HepG2 (cell line): ENCODE measurements around the gene CD84. TPM values are rescaled to one million over a fixed set of nuclear protein-coding genes. Genes with fewer than 3 reads are reported as not detected.

Experiments
- ATAC-seq: fragments of 200-7000 bp; cut with Tn5 transposase; 3 replicates; pipeline ENCODE4 v1.9.1; 2020; ENCODE audit warnings: mild to moderate bottlenecking, moderate library complexity
- BruUV-seq: library from RNA; stranded (reverse); fragments of 400-500 nt; replicated peaks from 2 replicates; lab custom pipeline; 2021; lab: Mats Ljungman, UMichigan
- CTCF ChIA-PET: fragments of 300-600 bp; formaldehyde crosslinking; extraction: SDS; loops from one replicate; lab custom pipeline; 2021; ENCODE audit warnings: low total read pairs, inconsistent platforms, low intra/inter-chr PET ratio; lab: Yijun Ruan, JAX
- POLR2A ChIA-PET: fragments of 350-600 bp; sonication (Branson Sonifier 250); formaldehyde crosslinking; loops from one replicate; lab custom pipeline; 2020; ENCODE audit warnings: antibody characterized with exemption, inconsistent platforms; lab: Yijun Ruan, JAX
- DNase-seq: peaks from one replicate; pipeline ENCODE4 v3.0.0-alpha.2; 2015; ENCODE audit warnings: low spot score
- FAIRE-seq: peaks from 3 replicates; lab custom pipeline; 2011; peaks lifted over from hg19 to GRCh38; lab: Jason Lieb, UNC
- H2AFZ ChIP-seq: one replicate; pipeline ENCODE4 v1.6.1; 2011; ENCODE audit warnings: low read length, inconsistent platforms
- H3K27ac ChIP-seq: fragments of 300-600 bp; 3 replicates; pipeline ENCODE4 v1.8.0; 2011; ENCODE audit warnings: mixed run types, mild to moderate bottlenecking, mixed read lengths, low read length, inconsistent platforms; ENCODE audit not compliant: insufficient read depth; ENCODE audit errors: extremely low read length
- H3K27me3 ChIP-seq, 2 experiments: fragments of 200-600 bp in 1 of 2; 2 replicates in 1 of 2; 3 replicates in 1 of 2; pipeline versions ENCODE4 v1.6.0 to v1.8.0; 2011; ENCODE audit warnings: low read length in 2 of 2, mild to moderate bottlenecking in 2 of 2, moderate library complexity in 2 of 2, inconsistent platforms in 1 of 2; ENCODE audit not compliant: insufficient read depth in 2 of 2, control insufficient read depth in 1 of 2
- H3K36me3 ChIP-seq, 2 experiments: fragments of 200-600 bp in 1 of 2; replicated peaks in 1 of 2; 2 replicates in 1 of 2; 3 replicates in 1 of 2; pipeline versions ENCODE4 v1.5.1 to v1.8.0; 2011; ENCODE audit warnings: low read length in 2 of 2, inconsistent platforms in 1 of 2; ENCODE audit not compliant: insufficient read depth in 2 of 2, control insufficient read depth in 1 of 2
- H3K4me1 ChIP-seq: 2 replicates; pipeline ENCODE4 v1.5.1; 2012; ENCODE audit warnings: low read length, inconsistent platforms; ENCODE audit not compliant: insufficient read depth
- H3K4me2 ChIP-seq: 2 replicates; pipeline ENCODE4 v1.6.0; 2011; ENCODE audit warnings: low read depth, low read length, inconsistent platforms
- H3K4me3 ChIP-seq, 3 experiments: fragments of 200-600 bp in 1 of 3; sonication (generic), shearing (Covaris generic) in 1 of 3; replicated peaks in 1 of 3; 2 replicates each; pipeline ENCODE4 v1.5.1; 2011 to 2016; ENCODE audit warnings: low read length in 3 of 3, inconsistent platforms in 2 of 3, low read depth in 2 of 3, mild to moderate bottlenecking in 2 of 3, control low read depth in 1 of 3, mixed read lengths in 1 of 3; ENCODE audit not compliant: insufficient read depth in 1 of 3
- H3K79me2 ChIP-seq: one replicate; pipeline ENCODE4 v1.6.1; 2011; ENCODE audit warnings: low read length, inconsistent platforms; ENCODE audit not compliant: insufficient read depth
- H3K9ac ChIP-seq: 2 replicates; pipeline ENCODE4 v1.6.0; 2011; ENCODE audit warnings: mild to moderate bottlenecking, low read depth, low read length, inconsistent platforms; ENCODE audit not compliant: insufficient read depth
- H3K9me3 ChIP-seq: 2 replicates; pipeline ENCODE4 v1.5.1; 2012; ENCODE audit warnings: mild to moderate bottlenecking, low read length
- H4K20me1 ChIP-seq: 2 replicates; pipeline ENCODE4 v1.6.0; 2011; ENCODE audit warnings: inconsistent platforms, mild to moderate bottlenecking, low read length, moderate library complexity; ENCODE audit not compliant: insufficient read depth
- DR1 ChIP-seq: sonication (generic); formaldehyde crosslinking; IDR thresholded peaks from 2 replicates; pipeline ENCODE4 v1.8.0; 2021; ENCODE audit warnings: mild to moderate bottlenecking, missing genetic modification reagents, inconsistent platforms
- ELF1 ChIP-seq: sonication (generic); formaldehyde crosslinking; IDR thresholded peaks from 2 replicates; pipeline ENCODE4 v1.4.0; 2020; ENCODE audit warnings: missing genetic modification reagents
- ERF ChIP-seq: IDR thresholded peaks from 2 replicates; pipeline ENCODE4 v1.6.1; 2018; ENCODE audit warnings: missing biosample characterization, missing genetic modification reagents
- IRF2 ChIP-seq: IDR thresholded peaks from 2 replicates; pipeline ENCODE4 v1.6.1; 2018; ENCODE audit warnings: missing genetic modification reagents, missing compliant biosample characterization
- KAT8 ChIP-seq: IDR thresholded peaks from 2 replicates; pipeline ENCODE4 v1.6.1; 2016; ENCODE audit warnings: missing genetic modification reagents, missing compliant biosample characterization
- NR1H2 ChIP-seq: sonication (generic); formaldehyde crosslinking; IDR thresholded peaks from 2 replicates; pipeline ENCODE4 v1.8.1; 2022; ENCODE audit warnings: low read depth, missing genetic modification reagents, borderline replicate concordance
- RNF2 ChIP-seq: fragments of 450-650 bp; conservative IDR thresholded peaks from 2 replicates; pipeline ENCODE4 v1.6.1; 2016; ENCODE audit warnings: low read depth
- SOX6 ChIP-seq, 2 experiments: fragments of 450-650 bp in 1 of 2; sonication (generic) in 1 of 2; formaldehyde crosslinking in 1 of 2; IDR thresholded peaks; 2 replicates each; pipeline versions ENCODE4 v1.4.0 to v1.6.1; 2017 to 2020; ENCODE audit warnings: antibody characterized with exemption in 1 of 2, mild to moderate bottlenecking in 1 of 2, missing genetic modification reagents in 1 of 2
- TBP ChIP-seq: sonication (generic); formaldehyde crosslinking; IDR thresholded peaks from 2 replicates; pipeline ENCODE4 v1.5.0; 2020; ENCODE audit warnings: missing genetic modification reagents
- ZNF296 ChIP-seq: sonication (generic); formaldehyde crosslinking; conservative IDR thresholded peaks from 2 replicates; pipeline ENCODE4 v1.5.0; 2020; ENCODE audit warnings: mild to moderate bottlenecking, missing genetic modification reagents
- ZNF317 ChIP-seq: sonication (generic); formaldehyde crosslinking; IDR thresholded peaks from 2 replicates; pipeline ENCODE4 v1.5.0; 2020; ENCODE audit warnings: mild to moderate bottlenecking, missing genetic modification reagents
- ZNF329 ChIP-seq: sonication (generic); formaldehyde crosslinking; IDR thresholded peaks from 2 replicates; pipeline ENCODE4 v1.9.0; 2021; ENCODE audit warnings: low read depth, mild to moderate bottlenecking, missing genetic modification reagents
- ZNF367 ChIP-seq: sonication (generic); formaldehyde crosslinking; IDR thresholded peaks from 2 replicates; pipeline ENCODE4 v1.4.0; 2020; ENCODE audit warnings: missing genetic modification reagents, borderline replicate concordance
- ZNF619 ChIP-seq: sonication (generic); formaldehyde crosslinking; IDR thresholded peaks from 2 replicates; pipeline ENCODE4 v1.4.0; 2020; ENCODE audit warnings: mild to moderate bottlenecking, missing genetic modification reagents
- WGBS: methylation state at CpG from one replicate; pipeline ENCODE4 v1.1.6; 2017; ENCODE audit warnings: low lambda C conversion rate; 5-methylcytosine and 5-hydroxymethylcytosine counted together
- in situ Hi-C: cut with HindIII; loops from 2 replicates; pipeline ENCODE4 v1.10.0; 2017; ENCODE audit warnings: low pct_unique_long_range_greater_than_20kb; ENCODE audit not compliant: extremely low pct_ligation_motif_present
- intact Hi-C: fragments of 100-400 bp; cut with micrococcal nuclease; formaldehyde crosslinking; loops from one replicate; pipeline ENCODE4 v1.10.0; 2022; ENCODE audit not compliant: unreplicated experiment
- polyA plus RNA-seq, 8 experiments: library from polyadenylated mRNA; depleted of rRNA in 3 of 8; stranded (reverse) in 7 of 8; unstranded in 1 of 8; fragments of >200 nt; fragmentation: Illumina TruSeq in 4 of 8; extraction: Trizol in 4 of 8; gene quantifications; 2 replicates each; pipeline versions ENCODE4 v1.2.1 to v1.2.3, GENCODE V29; 2011 to 2016; ENCODE audit warnings: low read depth in 4 of 8, missing spikeins in 1 of 8, mixed read lengths in 1 of 8; ENCODE audit not compliant: insufficient read depth in 1 of 8
- total RNA-seq, 5 experiments: library from RNA; depleted of rRNA; stranded (reverse); fragments of >200 nt; fragmentation: Illumina TruSeq; extraction: Trizol; gene quantifications; 2 replicates each; pipeline ENCODE4 v1.2.3, GENCODE V29; 2016; ENCODE audit warnings: low read depth in 1 of 5
- TF ChIP-seq, protein P1 (sequence below): sonication (generic); formaldehyde crosslinking; IDR thresholded peaks from 2 replicates; pipeline ENCODE4 v1.5.0; 2020; ENCODE audit warnings: missing genetic modification reagents

CD84 gene
- total and polyA plus RNA-seq, 2 of the 13 experiments (the other 11 are each of a cell fraction or from before 2014, with no cell fraction given), result not detected

DNA sequence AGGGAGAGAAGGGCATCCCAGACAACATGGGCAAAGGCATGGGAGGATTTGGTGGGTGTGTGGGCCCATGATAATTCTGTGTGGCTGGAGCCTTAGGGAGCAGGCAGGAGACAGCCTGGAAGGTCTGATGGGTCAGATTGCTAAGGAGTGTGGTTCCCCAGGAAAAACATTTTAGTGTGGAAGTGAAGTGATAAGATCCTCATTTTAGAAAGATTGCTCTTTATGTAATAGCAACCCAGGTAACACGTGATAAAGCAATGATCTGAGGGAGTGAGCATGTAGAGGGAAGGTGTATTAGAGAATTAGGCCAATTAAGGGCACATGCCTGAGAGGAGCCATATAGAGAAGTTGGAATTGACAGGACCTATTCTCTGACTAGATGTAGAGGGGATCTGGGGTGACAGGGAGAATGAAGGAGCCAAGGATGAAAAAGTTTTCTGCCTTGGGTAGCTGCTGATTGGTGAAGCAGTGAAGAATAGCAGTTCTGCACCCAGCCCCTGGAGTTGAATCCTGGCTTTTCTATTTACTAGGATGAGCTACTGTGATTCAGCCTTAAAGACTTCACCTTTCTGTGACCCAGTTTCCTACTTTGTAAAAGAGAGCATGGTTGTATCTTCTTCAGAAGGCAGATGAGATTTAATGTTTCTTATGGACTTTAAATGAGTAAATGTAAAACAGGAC, 37.5 kb downstream of the CD84 start:
- no peak for ATAC-seq
- Histone ChIP-seq H3K4me1 (peaks cover 53% of the 10 kb centered on the region), H3K4me3 (no peak overlapping the region), H3K9me3 (no peaks in the 10 kb centered on the region), H3K79me2 (no peaks in the 10 kb centered on the region), H4K20me1 (no peaks in the 10 kb centered on the region), H3K9ac (no peak overlapping the region), H3K27ac (no peak overlapping the region), H2AFZ (no peak overlapping the region), H3K27me3 (no peaks in the 10 kb centered on the region)
- intact Hi-C loops, result no loop called here
- POLR2A ChIA-PET, result no interaction called here
- DNase-seq, result no peak
- FAIRE-seq, result no peak
- CTCF ChIA-PET, result no interaction called here
- in situ Hi-C loops, result no loop called here
- BruUV-seq, result no TSS peak
- TF ChIP-seq RNF2 (no peak), ZNF619 (no peak), KAT8 (CRISPR knock-in tag) (no peak), ZNF329 (CRISPR knock-in tag) (no peak), ZNF317 (CRISPR knock-in tag) (no peak), SOX6 (IDR thresholded peaks at IDR 0.05) (no peak), SOX6 (CRISPR knock-in tag; IDR thresholded peaks at IDR 0.05) (no peak), NR1H2 (no peak)
- TF ChIP-seq, protein P1, sequence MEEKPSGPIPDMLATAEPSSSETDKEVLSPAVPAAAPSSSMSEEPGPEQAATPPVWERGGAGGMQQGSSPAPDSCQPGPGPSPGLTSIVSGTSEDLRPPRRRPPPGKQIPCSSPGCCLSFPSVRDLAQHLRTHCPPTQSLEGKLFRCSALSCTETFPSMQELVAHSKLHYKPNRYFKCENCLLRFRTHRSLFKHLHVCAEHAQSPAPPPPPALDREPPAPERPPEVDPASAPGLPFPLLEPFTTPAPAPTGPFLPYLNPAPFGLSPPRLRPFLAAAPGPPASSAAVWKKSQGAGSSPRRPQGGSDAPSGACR, result no peak
- TF ChIP-seq, all 625 proteins: peak for 0
- Histone ChIP-seq H3K36me3 (no peaks in the 10 kb centered on the region), H3K4me2 (no peak overlapping the region)
- WGBS, result 13% methylated on average over 1 of the region's 1 CpG

DNA sequence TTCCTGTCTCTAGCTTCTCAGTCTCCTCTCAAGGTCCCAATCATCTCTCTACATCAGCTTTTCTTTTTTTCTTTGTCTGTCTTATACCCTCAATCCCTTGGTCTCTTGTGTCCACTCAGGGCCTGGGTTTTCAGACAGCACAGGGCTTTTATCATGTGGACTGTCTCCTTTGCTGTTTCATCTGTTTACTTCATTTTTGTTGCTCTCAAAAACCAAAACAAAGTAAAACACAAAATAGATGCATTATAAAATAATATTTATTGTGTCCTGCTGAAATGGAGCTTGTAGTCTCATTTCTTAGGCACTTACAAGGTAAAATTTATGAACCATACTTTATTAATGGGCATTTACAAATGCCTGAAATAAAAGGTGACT, 38.5 kb downstream of the CD84 start:
- ATAC-seq, result no peak
- TF ChIP-seq IRF2 (CRISPR knock-in tag) (no peak), TBP (no peak), ERF (no peak), ZNF296 (no peak), ELF1 (CRISPR knock-in tag) (no peak), DR1 (CRISPR knock-in tag) (no peak), ZNF367 (no peak)

More for the DNA sequence above, 38.5 kb downstream of the CD84 start:
- POLR2A ChIA-PET, result no interaction called here
- H3K9me3 ChIP-seq, result no peaks in the 10 kb centered on the region
- intact Hi-C loops, result no loop called here
- H3K27ac ChIP-seq, result no peak overlapping the region
- H4K20me1 ChIP-seq, result no peaks in the 10 kb centered on the region
- H3K4me2 ChIP-seq, result peak overlapping the region; percentile 71; the same call in 1 of the 2 replicates
- H3K4me1 ChIP-seq, result peaks cover 53% of the 10 kb centered on the region
- FAIRE-seq (no peak), DNase-seq (no peak)
- CTCF ChIA-PET, result no interaction called here
- H3K79me2 ChIP-seq, result no peaks in the 10 kb centered on the region
- no peak overlapping the region for H3K4me3 ChIP-seq
- H3K27me3 ChIP-seq, result no peaks in the 10 kb centered on the region
- no peak overlapping the region for H3K9ac ChIP-seq
- BruUV-seq, result no TSS peak
- in situ Hi-C loops, result no loop called here
- H3K36me3 ChIP-seq, result no peaks in the 10 kb centered on the region
- peak overlapping the region; percentile 84 for H2AFZ ChIP-seq
